ENCODE results near the gene DMXL1. TPM values are rescaled to one million over a fixed set of nuclear protein-coding genes. Genes with fewer than 3 reads are reported as not detected.
"Not testable (repeated sequence)": the region's sequence is repeated elsewhere in the genome, so short reads cannot be mapped to it uniquely, and the experiment has no call there.

The DMXL1 gene
- total RNA-seq, 1 experiment from 2014 or later: 30.0 TPM

DNA sequence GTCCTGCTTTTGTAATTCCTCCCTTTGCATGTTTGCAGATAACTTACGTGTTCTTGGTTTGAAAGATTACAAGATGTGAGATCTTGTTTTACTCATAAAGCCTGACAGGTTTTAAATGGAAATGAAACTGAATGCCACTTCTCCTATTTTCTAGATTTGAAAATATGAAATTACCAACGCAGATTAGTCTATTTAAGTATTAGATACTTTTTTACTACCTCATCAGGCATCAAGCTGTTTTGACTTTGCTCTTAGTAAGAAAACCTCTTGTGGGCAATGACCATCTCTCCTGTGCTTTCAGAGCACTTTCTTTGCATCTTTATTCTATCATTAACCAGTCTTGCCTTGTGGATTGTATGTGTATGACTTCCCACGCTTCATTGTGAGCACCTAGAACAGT is 3.5 kb downstream of the DMXL1 start:
- Mint-ChIP-seq H3K27me3 (ENCODE audit: insufficient read depth, unreplicated experiment) (no peaks in the 10 kb centered on the region), H3K4me1 (ENCODE audit: low read depth, unreplicated experiment) (peaks cover 17% of the 10 kb centered on the region), H3K27ac (ENCODE audit: unreplicated experiment) (peak overlapping the region; percentile 22), H3K36me3 (ENCODE audit: insufficient read depth, unreplicated experiment) (peaks cover 7% of the 10 kb centered on the region), H3K9me3 (ENCODE audit: unreplicated experiment) (no peaks in the 10 kb centered on the region), H3K4me3 (ENCODE audit: unreplicated experiment) (no peak overlapping the region)
- Histone ChIP-seq H3K4me1 (peaks cover 9% of the 10 kb centered on the region), H3K4me3 (ENCODE audit: low read depth, low read length) (no peak overlapping the region), H3K27me3 (replicated peaks; ENCODE audit: control insufficient read depth, insufficient read depth, low read length) (no peaks in the 10 kb centered on the region), H3K36me3 (ENCODE audit: control insufficient read depth, insufficient read depth, low read length) (no peaks in the 10 kb centered on the region), H3K9me3 (no peaks in the 10 kb centered on the region)
- ChIA-PET CTCF (no interaction called here), POLR2A (no interaction called here)
- intact Hi-C loops (cut with micrococcal nuclease; ENCODE audit: unreplicated experiment): loop anchor here (5.0 kb wide), 1 partner anchor 338 kb away; no protein-coding TSS in a partner anchor
- DNase-seq: no peak
- BruUV-seq (replicated peaks): no TSS peak
- TF ChIP-seq CTCF (IDR thresholded peaks at IDR 0.05; ENCODE audit: insufficient read depth in 1 of 2, low read depth in 1 of 2, low read length in 1 of 2, severe bottlenecking in 1 of 2, unreplicated experiment in 1 of 2): no peak

GRCh38 chr5:119075269-119075668 is 4.4 kb downstream of the DMXL1 start:
- BruUV-seq (replicated peaks); CTCF ChIA-PET; H3K9me3 ChIP-seq; H3K9me3 Mint-ChIP-seq (ENCODE audit: unreplicated experiment); H3K4me3 Mint-ChIP-seq (ENCODE audit: unreplicated experiment); H3K36me3 Mint-ChIP-seq (ENCODE audit: insufficient read depth, unreplicated experiment); H3K27me3 ChIP-seq (replicated peaks; ENCODE audit: control insufficient read depth, insufficient read depth, low read length); H3K27ac Mint-ChIP-seq (ENCODE audit: unreplicated experiment); H3K36me3 ChIP-seq (ENCODE audit: control insufficient read depth, insufficient read depth, low read length); H3K27me3 Mint-ChIP-seq (ENCODE audit: insufficient read depth, unreplicated experiment); POLR2A ChIA-PET; H3K4me1 ChIP-seq; intact Hi-C loops (cut with micrococcal nuclease; ENCODE audit: unreplicated experiment); H3K4me3 ChIP-seq (ENCODE audit: low read depth, low read length); DNase-seq: not testable (repeated sequence)
- H3K4me1 Mint-ChIP-seq (ENCODE audit: low read depth, unreplicated experiment): peaks cover 24% of the 10 kb centered on the region

GRCh38 chr5:119076080-119076479 is 5.2 kb downstream of the DMXL1 start:
- Mint-ChIP-seq H3K27ac (ENCODE audit: unreplicated experiment) (no peak overlapping the region), H3K4me1 (ENCODE audit: low read depth, unreplicated experiment) (peaks cover 31% of the 10 kb centered on the region), H3K9me3 (ENCODE audit: unreplicated experiment) (no peaks in the 10 kb centered on the region), H3K36me3 (ENCODE audit: insufficient read depth, unreplicated experiment) (peaks cover 2% of the 10 kb centered on the region), H3K4me3 (ENCODE audit: unreplicated experiment) (no peak overlapping the region), H3K27me3 (ENCODE audit: insufficient read depth, unreplicated experiment) (no peaks in the 10 kb centered on the region)
- DNase-seq: no peak
- ChIA-PET CTCF (no interaction called here), POLR2A (no interaction called here)
- H3K4me3 ChIP-seq (ENCODE audit: low read depth, low read length): no peak overlapping the region
- peaks cover 9% of the 10 kb centered on the region for H3K4me1 ChIP-seq
- TF ChIP-seq CTCF (IDR thresholded peaks at IDR 0.05; ENCODE audit: insufficient read depth in 1 of 2, low read depth in 1 of 2, low read length in 1 of 2, severe bottlenecking in 1 of 2, unreplicated experiment in 1 of 2): no peak
- no peaks in the 10 kb centered on the region for H3K9me3 ChIP-seq
- no peaks in the 10 kb centered on the region for H3K27me3 ChIP-seq (replicated peaks; ENCODE audit: control insufficient read depth, insufficient read depth, low read length)
- H3K36me3 ChIP-seq (ENCODE audit: control insufficient read depth, insufficient read depth, low read length): no peaks in the 10 kb centered on the region
- no TSS peak for BruUV-seq (replicated peaks)
- intact Hi-C loops (cut with micrococcal nuclease; ENCODE audit: unreplicated experiment): no loop called here

- Mint-ChIP-seq H3K4me1 (ENCODE audit: low read depth, unreplicated experiment) (peaks cover 31% of the 10 kb centered on the region), H3K9me3 (ENCODE audit: unreplicated experiment) (no peaks in the 10 kb centered on the region), H3K27ac (ENCODE audit: unreplicated experiment) (no peak overlapping the region), H3K27me3 (ENCODE audit: insufficient read depth, unreplicated experiment) (no peaks in the 10 kb centered on the region), H3K4me3 (ENCODE audit: unreplicated experiment) (no peak overlapping the region), H3K36me3 (ENCODE audit: insufficient read depth, unreplicated experiment) (no peaks in the 10 kb centered on the region)
- no peak overlapping the region for H3K4me3 ChIP-seq (ENCODE audit: low read depth, low read length)
- intact Hi-C loops (cut with micrococcal nuclease; ENCODE audit: unreplicated experiment): no loop called here
- TF ChIP-seq CTCF (IDR thresholded peaks at IDR 0.05; ENCODE audit: insufficient read depth in 1 of 2, low read depth in 1 of 2, low read length in 1 of 2, severe bottlenecking in 1 of 2, unreplicated experiment in 1 of 2): no peak
- BruUV-seq (replicated peaks): no TSS peak
- POLR2A ChIA-PET: no interaction called here
- no peaks in the 10 kb centered on the region for H3K9me3 ChIP-seq
- peaks cover 9% of the 10 kb centered on the region for H3K4me1 ChIP-seq
- CTCF ChIA-PET: interaction anchor here (0.6 kb wide), 1 partner anchor 65 kb away, joined by 3 read pairs; no protein-coding TSS in a partner anchor
- H3K36me3 ChIP-seq (ENCODE audit: control insufficient read depth, insufficient read depth, low read length): no peaks in the 10 kb centered on the region
- H3K27me3 ChIP-seq (replicated peaks; ENCODE audit: control insufficient read depth, insufficient read depth, low read length): no peaks in the 10 kb centered on the region
- no peak for DNase-seq
Observed at GRCh38 chr5:119077444-119077843, 6.6 kb downstream of the DMXL1 start.
